Neural crest cell (in vitro differentiated cells): ENCODE data around the gene SMAD6. TPM values are rescaled to one million over a fixed set of nuclear protein-coding genes. Genes with fewer than 3 reads are reported as not detected.

Source experiments
- DNase-seq: peaks from one replicate; pipeline ENCODE4 v3.0.0; 2021; ENCODE audit warnings: low read depth, mixed read lengths, low spot score
- H3K27ac Mint-ChIP-seq: one replicate; pipeline ENCODE4 v1.8.0; 2021; ENCODE audit warnings: mild to moderate bottlenecking, mixed read lengths; ENCODE audit not compliant: unreplicated experiment
- H3K27me3 Mint-ChIP-seq: 2 replicates; pipeline ENCODE4 v1.8.0; 2021; ENCODE audit warnings: low read depth, mild to moderate bottlenecking, mixed read lengths
- H3K36me3 Mint-ChIP-seq: 2 replicates; pipeline ENCODE4 v1.8.0; 2021; ENCODE audit warnings: low read depth, mild to moderate bottlenecking, mixed read lengths
- H3K4me1 Mint-ChIP-seq: 2 replicates; pipeline ENCODE4 v1.8.0; 2021; ENCODE audit warnings: mixed read lengths
- H3K4me3 Mint-ChIP-seq: one replicate; pipeline ENCODE4 v1.8.0; 2021; ENCODE audit warnings: mild to moderate bottlenecking, mixed read lengths
- H3K9me3 Mint-ChIP-seq: 2 replicates; pipeline ENCODE4 v1.8.0; 2021; ENCODE audit warnings: mixed read lengths
- total RNA-seq: library from RNA; stranded (reverse); gene quantifications from 2 replicates; pipeline ENCODE4 v1.2.1, GENCODE V29; 2021
- TF ChIP-seq, protein P1 (sequence below): fragments of 200-600 bp; sonication (generic); conservative IDR thresholded peaks from 2 replicates; pipeline ENCODE4 v1.5.0; 2021; ENCODE audit warnings: antibody characterized with exemption, mild to moderate bottlenecking

Gene SMAD6
- total RNA-seq, 1 donor from 2014 or later = 4.7 TPM

DNA sequence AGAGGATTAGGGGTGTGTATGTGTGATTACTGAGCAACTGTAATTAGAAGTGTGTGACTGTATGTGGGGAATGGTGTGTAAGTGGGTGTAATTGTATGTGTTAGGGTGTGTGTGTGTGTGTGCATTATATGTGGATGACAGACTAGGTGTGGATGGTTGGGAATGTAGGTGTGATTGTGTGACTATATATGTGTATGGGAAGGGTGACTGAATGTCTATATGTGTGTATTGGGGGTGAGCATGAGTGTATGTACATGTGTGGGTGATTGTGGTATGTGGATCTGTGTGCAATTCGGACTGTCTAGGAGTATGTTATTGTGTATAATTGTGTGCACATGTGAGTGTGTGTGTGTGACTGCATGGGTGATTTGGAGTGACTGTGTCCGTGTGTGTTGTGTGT is 43.2 kb upstream of the SMAD6 start:
- Mint-ChIP-seq H3K36me3 (no peaks in the 10 kb centered on the region), H3K9me3 (no peaks in the 10 kb centered on the region), H3K27ac (peak overlapping the region; percentile 30), H3K4me1 (peaks cover 32% of the 10 kb centered on the region), H3K27me3 (no peaks in the 10 kb centered on the region), H3K4me3 (no peak overlapping the region)
- TF ChIP-seq, protein P1, sequence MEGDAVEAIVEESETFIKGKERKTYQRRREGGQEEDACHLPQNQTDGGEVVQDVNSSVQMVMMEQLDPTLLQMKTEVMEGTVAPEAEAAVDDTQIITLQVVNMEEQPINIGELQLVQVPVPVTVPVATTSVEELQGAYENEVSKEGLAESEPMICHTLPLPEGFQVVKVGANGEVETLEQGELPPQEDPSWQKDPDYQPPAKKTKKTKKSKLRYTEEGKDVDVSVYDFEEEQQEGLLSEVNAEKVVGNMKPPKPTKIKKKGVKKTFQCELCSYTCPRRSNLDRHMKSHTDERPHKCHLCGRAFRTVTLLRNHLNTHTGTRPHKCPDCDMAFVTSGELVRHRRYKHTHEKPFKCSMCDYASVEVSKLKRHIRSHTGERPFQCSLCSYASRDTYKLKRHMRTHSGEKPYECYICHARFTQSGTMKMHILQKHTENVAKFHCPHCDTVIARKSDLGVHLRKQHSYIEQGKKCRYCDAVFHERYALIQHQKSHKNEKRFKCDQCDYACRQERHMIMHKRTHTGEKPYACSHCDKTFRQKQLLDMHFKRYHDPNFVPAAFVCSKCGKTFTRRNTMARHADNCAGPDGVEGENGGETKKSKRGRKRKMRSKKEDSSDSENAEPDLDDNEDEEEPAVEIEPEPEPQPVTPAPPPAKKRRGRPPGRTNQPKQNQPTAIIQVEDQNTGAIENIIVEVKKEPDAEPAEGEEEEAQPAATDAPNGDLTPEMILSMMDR = no peak
- no peak for DNase-seq

DNA sequence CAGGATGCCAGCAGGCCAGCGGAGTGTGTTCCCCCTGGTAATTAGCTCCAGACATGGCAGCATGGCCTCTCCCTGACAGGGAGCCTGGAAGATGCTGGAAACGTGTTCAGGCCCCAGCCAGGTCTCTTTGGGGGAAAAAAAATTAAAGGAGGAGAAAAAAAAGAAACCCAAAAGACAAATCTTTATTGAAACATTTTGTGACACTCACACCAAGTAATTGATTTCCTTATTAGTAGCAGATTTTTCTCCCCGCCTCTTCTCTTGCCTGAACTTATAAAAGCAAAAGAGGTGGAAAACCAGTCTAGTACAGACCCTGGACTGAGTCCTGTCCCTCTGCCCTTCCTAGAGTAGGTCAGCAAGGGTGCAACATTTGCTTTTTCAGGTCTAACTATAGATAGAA is 42.7 kb upstream of the SMAD6 start:
- H3K9me3 Mint-ChIP-seq = no peaks in the 10 kb centered on the region
- H3K27ac Mint-ChIP-seq = no peak overlapping the region
- DNase-seq = no peak
- TF ChIP-seq, protein P1 = no peak
- peaks cover 32% of the 10 kb centered on the region for H3K4me1 Mint-ChIP-seq
- H3K27me3 Mint-ChIP-seq = no peaks in the 10 kb centered on the region
- H3K4me3 Mint-ChIP-seq = no peak overlapping the region
- no peaks in the 10 kb centered on the region for H3K36me3 Mint-ChIP-seq

DNA sequence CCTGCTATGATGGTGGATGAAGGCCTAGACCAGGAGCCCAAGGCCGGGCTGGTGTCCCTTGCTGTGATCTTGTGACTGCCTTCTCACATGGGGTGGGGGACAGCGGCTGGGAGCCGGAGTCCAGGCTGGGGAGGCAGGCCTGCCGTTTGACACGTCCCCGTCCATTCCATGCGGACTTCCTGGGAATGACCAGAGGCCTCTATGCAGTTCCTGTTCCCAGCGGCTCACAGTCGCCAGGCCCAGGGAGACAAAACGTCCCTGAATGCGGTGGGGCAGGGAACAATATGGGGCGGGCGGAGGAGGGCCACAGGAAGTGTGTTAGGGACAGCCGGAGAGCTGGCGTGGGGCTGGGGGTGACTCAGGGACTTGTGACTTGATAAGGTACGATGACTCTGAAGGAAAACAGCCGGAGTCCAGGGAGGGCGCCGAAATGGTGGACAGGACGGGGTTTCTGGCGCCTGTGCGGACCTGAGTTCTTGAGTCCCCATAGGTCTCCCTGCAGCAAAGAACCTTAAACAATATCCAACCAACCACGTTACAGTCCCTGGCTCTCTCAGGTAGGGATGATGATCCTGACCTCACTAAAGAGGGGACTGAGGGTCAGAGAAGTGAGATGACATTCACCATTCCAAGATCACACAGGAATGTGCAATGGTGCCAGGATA is 40.5 kb upstream of the SMAD6 start:
- Mint-ChIP-seq H3K4me3 (no peak overlapping the region), H3K27ac (peak overlapping the region; percentile 35), H3K27me3 (no peaks in the 10 kb centered on the region), H3K9me3 (no peaks in the 10 kb centered on the region), H3K4me1 (peaks cover 32% of the 10 kb centered on the region), H3K36me3 (no peaks in the 10 kb centered on the region)
- no peak for DNase-seq
- TF ChIP-seq, protein P1 = no peak

DNA sequence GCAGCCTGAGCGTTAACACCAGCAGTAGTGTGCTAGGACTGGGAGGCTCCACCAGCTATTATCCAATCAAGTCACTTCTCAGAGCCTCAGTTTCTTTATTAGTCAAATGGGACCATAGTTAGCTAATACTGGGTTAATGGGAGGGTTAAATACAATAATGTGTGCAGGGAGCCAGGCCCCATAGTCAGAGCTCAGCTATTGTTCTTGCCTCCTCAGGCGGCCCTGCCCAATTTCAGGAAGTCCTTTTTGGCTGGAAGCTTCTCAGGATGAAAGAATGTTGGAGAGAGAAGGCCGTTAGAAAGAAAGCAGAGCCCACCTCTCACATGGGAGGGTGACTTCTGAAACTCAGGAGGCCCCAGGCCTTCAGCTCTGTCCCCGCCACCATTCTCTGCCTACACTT is 39.5 kb upstream of the SMAD6 start:
- Mint-ChIP-seq H3K4me3 (no peak overlapping the region), H3K36me3 (no peaks in the 10 kb centered on the region), H3K27ac (peak overlapping the region; percentile 57), H3K9me3 (no peaks in the 10 kb centered on the region), H3K27me3 (no peaks in the 10 kb centered on the region), H3K4me1 (peaks cover 22% of the 10 kb centered on the region)
- TF ChIP-seq, protein P1 = no peak
- no peak for DNase-seq

DNA sequence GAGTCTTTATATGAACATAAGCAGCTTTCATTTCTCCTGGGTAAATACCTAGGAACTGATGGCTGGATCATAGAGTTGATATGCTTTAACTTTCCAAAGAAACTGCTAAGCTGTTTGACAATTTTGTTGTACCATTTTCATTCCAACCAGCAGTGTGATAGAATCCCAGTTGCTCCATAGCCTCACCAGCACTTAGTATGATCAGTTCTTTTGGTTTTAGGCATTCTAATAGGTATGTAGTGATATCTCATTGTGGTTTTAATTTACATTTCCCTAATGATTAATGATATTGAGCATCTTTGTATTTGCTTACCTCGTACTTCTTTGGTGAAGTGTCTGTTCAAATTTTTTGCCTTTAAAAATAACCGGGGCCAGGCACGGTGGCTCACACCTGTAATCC is 38.4 kb upstream of the SMAD6 start:
- Mint-ChIP-seq H3K4me3 (no peak overlapping the region), H3K4me1 (peaks cover 17% of the 10 kb centered on the region), H3K27ac (no peak overlapping the region), H3K9me3 (peaks cover 3% of the 10 kb centered on the region), H3K27me3 (no peaks in the 10 kb centered on the region), H3K36me3 (no peaks in the 10 kb centered on the region)
- TF ChIP-seq, protein P1 = no peak
- DNase-seq = no peak
